Astrocyte of the cerebellum (primary cell): Measurements from ENCODE around the gene PRSS3.
"Not testable (repeated sequence)": the region's sequence is repeated elsewhere in the genome, so short reads cannot be mapped to it uniquely, and the experiment has no call there.

Experiments
- DNase-seq: peaks from one replicate; pipeline ENCODE4 v3.0.0-alpha.2; 2011; ENCODE audit warnings: low read depth
- H3K4me3 ChIP-seq: 2 replicates; pipeline ENCODE4 v1.5.1; 2011; ENCODE audit warnings: mild to moderate bottlenecking, low read depth, low read length, moderate library complexity
- CTCF ChIP-seq: IDR thresholded peaks from 2 replicates; pipeline ENCODE4 v1.5.1; 2012; ENCODE audit warnings: low read length, low read depth, moderate library complexity, mild to moderate bottlenecking; ENCODE audit errors: missing control alignments
- in situ Hi-C: cut with HindIII; loops from 2 replicates; pipeline ENCODE4 v1.10.0; 2017; ENCODE audit warnings: low sequenced_read_pairs

PRSS3 gene

DNA sequence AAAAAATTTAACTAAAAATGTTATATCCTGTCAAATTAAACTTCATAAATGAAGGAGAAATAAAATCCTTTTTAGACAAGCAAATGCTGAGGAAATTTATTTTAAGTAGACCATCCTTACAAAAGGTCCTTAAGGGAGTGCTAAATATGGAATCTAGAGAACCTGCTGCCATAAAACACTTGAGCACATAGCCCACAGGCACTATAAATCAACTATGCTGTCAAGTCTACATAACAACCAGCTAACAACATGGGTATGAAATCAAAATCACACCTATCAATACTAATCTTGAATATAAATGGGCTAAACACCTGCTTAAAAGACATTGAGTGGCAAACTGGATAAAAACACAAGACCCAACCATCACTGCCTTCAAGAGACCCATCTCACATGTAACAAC lies 15.1 kb upstream of the PRSS3 start:
- DNase-seq = no peak
- in situ Hi-C loops = no loop called here
- no peak overlapping the region for H3K4me3 ChIP-seq

GRCh38 chr9:33781736-33782135 lies 13.6 kb upstream of the PRSS3 start:
- DNase-seq = no peak
- TF ChIP-seq CTCF = no peak
- in situ Hi-C loops = no loop called here
- H3K4me3 ChIP-seq = no peak overlapping the region

More for the DNA sequence above, 15.1 kb upstream of the PRSS3 start:
- TF ChIP-seq CTCF = no peak

DNA sequence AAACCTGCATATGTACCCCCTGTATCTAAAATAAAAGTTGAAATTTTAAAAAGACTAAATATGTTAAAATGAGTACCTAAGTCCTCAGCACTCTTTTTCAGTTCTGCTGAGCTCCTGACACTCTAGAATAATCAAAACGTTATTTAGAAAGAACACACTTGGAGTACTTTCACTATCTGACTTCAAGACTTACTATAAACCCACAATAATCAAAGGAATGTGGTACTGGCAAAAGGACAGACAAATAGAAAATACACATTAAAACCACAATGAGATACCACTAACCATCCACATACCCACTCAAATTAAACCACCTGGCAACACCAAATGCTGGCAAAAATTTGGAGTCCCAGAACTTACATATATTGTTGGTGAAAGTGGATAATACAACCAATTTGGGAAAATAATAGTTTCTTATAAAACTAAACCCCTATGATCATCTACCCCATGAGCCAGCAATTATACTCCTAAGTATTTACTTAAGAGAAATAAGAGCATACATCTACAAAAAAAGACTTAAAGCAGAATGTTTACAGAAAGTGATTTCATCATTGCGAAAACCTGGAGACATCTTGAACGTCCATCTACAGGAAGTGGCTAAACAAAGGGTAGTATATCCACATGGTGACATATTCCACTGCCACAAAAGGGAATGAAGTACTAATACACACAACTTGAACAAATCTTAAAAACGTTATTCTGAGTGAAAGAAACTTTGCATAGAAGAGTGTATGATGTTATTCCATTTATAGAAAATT lies 12.8 kb upstream of the PRSS3 start:
- TF ChIP-seq CTCF = no peak
- in situ Hi-C loops = no loop called here
- no peak overlapping the region for H3K4me3 ChIP-seq
- DNase-seq = peak; percentile 68

DNA sequence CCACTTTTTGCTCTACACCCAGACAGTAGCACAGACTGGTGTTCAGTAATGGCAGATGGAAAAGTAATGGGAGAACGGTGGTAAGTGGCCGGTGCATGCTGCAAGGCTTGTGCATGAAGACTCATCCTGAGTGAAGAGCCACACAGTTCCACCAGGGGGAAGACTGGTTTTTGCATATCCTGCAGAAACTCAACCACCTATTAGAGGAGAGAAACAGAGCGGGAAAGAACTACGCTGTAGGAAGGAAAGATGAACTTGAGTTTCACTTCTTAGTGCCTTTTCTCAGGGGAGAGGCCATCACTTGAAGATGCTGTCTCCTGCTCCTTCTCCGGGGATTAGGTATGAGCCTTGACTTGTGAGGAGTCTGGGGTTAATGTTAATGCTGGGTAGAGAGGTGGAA lies 9.4 kb upstream of the PRSS3 start:
- H3K4me3 ChIP-seq = no peak overlapping the region
- in situ Hi-C loops = no loop called here
- peak; percentile 49 for TF ChIP-seq CTCF
- no peak for DNase-seq

DNA sequence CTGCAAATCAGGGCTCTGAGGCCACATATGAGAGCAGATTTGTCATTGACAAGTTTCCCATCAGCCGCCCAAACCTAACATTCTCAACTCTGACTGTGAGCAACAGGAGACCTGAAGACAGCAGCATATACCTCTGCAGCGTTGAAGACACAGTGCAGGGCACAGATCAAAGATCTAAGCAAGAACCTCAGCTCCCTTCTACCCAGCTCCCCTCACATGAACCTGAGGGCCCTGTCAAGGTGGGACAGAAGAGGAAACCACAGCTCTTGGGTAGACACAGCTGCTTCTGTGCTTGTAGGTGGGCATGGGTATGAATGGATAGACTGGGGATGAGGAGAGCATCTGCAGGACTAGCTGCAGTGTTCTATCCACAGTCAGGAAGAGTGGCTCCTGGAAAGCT lies 8.7 kb upstream of the PRSS3 start:
- in situ Hi-C loops = no loop called here
- no peak for DNase-seq
- no peak for TF ChIP-seq CTCF
- no peak overlapping the region for H3K4me3 ChIP-seq

DNA sequence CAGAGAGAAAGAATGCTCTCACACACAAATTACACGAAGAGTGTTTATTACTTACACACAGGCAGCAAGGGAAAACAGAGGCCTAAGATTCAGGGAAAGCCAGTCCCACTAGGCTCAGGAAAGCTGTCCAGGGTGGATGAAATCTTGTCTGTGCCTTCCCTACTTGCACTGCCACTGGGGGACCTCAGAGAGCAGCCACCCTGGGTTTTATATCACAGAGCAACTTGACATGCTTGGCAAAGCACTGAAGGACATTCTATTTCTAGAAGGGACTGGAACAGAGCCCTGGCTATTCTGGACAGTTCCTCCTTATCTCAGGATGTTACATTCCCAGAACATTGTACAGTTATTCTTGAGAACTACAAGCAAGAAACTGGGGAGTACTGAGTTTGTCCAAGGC lies 7.5 kb upstream of the PRSS3 start:
- TF ChIP-seq CTCF = no peak
- in situ Hi-C loops = no loop called here
- no peak for DNase-seq
- no peak overlapping the region for H3K4me3 ChIP-seq

DNA sequence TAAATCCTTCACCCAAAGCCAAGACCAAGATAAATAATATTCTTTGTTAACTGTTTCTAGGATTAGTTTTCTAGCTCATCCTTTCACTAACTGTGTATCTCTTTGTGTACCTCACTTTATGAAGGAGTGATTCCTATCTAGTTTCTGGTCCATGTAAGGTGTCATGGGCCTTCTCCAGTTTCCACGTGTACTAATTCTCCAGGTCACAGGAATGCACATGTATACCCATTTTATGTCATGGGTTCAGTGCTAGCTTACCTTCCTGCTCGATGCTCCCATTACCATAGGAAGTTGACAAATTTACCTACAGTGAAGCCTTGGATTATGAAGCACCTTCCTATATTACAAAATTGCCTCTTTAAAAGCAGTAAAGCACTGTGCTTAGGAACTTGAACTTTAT lies 5.9 kb upstream of the PRSS3 start:
- H3K4me3 ChIP-seq, DNase-seq, in situ Hi-C loops: not testable (repeated sequence)
